Endothelial cell of umbilical vein (primary cell): ENCODE results near the gene TRAPPC2L. TPM values are rescaled to one million over a fixed set of nuclear protein-coding genes. Genes with fewer than 3 reads are reported as not detected.

Source experiments
- BruUV-seq: library from RNA; stranded (reverse); fragments of 400-500 nt; replicated peaks from 2 replicates; lab custom pipeline; 2021; lab: Mats Ljungman, UMichigan
- CTCF ChIA-PET: fragments of 300-600, 350-600 bp; sonication (Branson Sonifier 250); formaldehyde crosslinking; loops from one replicate; lab custom pipeline; 2021; ENCODE audit warnings: antibody characterized with exemption, inconsistent platforms; lab: Charles Lee
- POLR2A ChIA-PET: fragments of 300-600, 350-600 bp; sonication (Branson Sonifier 250); formaldehyde crosslinking; loops from one replicate; lab custom pipeline; 2021; ENCODE audit warnings: antibody characterized with exemption, inconsistent platforms; lab: Charles Lee
- DNase-seq: peaks from one replicate; pipeline ENCODE4 v3.0.0-alpha.2; 2011; ENCODE audit warnings: low read depth, low spot score
- FAIRE-seq: peaks from 2 replicates; lab custom pipeline; 2011; peaks lifted over from hg19 to GRCh38; lab: Jason Lieb, UNC
- H2AFZ ChIP-seq: 2 replicates; pipeline ENCODE4 v1.6.0; 2012; ENCODE audit warnings: low read depth, low read length, control low read depth, inconsistent platforms
- H3K27ac ChIP-seq: 2 replicates; pipeline ENCODE4 v1.5.1; 2011; ENCODE audit warnings: low read depth, mild to moderate bottlenecking, control low read depth, low read length, moderate library complexity; ENCODE audit not compliant: insufficient read depth
- H3K27me3 ChIP-seq, 2 experiments: 2 replicates each; pipeline versions ENCODE4 v1.6.0 to v1.6.1; 2011; ENCODE audit warnings: low read length in 2 of 2, mixed read lengths in 1 of 2; ENCODE audit not compliant: control insufficient read depth in 2 of 2, insufficient read depth in 2 of 2
- H3K36me3 ChIP-seq, 2 experiments: 2 replicates in 1 of 2; 3 replicates in 1 of 2; pipeline ENCODE4 v1.5.1; 2011; ENCODE audit warnings: low read length in 2 of 2, mild to moderate bottlenecking in 1 of 2, moderate library complexity in 1 of 2; ENCODE audit not compliant: control insufficient read depth in 2 of 2, insufficient read depth in 2 of 2; ENCODE audit errors: extremely low read depth in 1 of 2
- H3K4me1 ChIP-seq: 3 replicates; pipeline ENCODE4 v1.5.1; 2011; ENCODE audit warnings: mild to moderate bottlenecking, low read length; ENCODE audit not compliant: control insufficient read depth, insufficient read depth; ENCODE audit errors: extremely low read depth
- H3K4me2 ChIP-seq: 2 replicates; pipeline ENCODE4 v1.6.1; 2011; ENCODE audit warnings: low read length, control low read depth, mixed read lengths; ENCODE audit not compliant: insufficient read depth
- H3K4me3 ChIP-seq, 3 experiments: fragments of 200-600 bp in 1 of 3; sonication (generic), shearing (Covaris generic) in 1 of 3; replicated peaks in 1 of 3; 2 replicates each; pipeline ENCODE4 v1.5.1; 2011 to 2016; ENCODE audit warnings: control low read depth in 3 of 3, low read length in 3 of 3, mild to moderate bottlenecking in 2 of 3, inconsistent platforms in 1 of 3, low read depth in 1 of 3, moderate library complexity in 1 of 3; ENCODE audit not compliant: insufficient read depth in 1 of 3
- H3K79me2 ChIP-seq: 2 replicates; pipeline ENCODE4 v1.6.0; 2012; ENCODE audit warnings: low read length, inconsistent platforms; ENCODE audit not compliant: control insufficient read depth, insufficient read depth
- H3K9ac ChIP-seq: replicated peaks from 2 replicates; pipeline ENCODE3; 2011; ENCODE audit warnings: low read length, control low read depth; ENCODE audit not compliant: insufficient read depth; ENCODE audit errors: extremely low read depth
- H3K9me1 ChIP-seq: replicated peaks from 3 replicates; pipeline ENCODE4 v1.6.0; 2011; ENCODE audit warnings: mild to moderate bottlenecking, low read length; ENCODE audit not compliant: control insufficient read depth, insufficient read depth; ENCODE audit errors: extremely low read depth
- H3K9me3 ChIP-seq: replicated peaks from 2 replicates; pipeline ENCODE4 v1.5.1; 2012; ENCODE audit warnings: low read length, inconsistent platforms; ENCODE audit not compliant: control insufficient read depth, insufficient read depth
- H4K20me1 ChIP-seq: replicated peaks from 2 replicates; pipeline ENCODE3; 2011; ENCODE audit warnings: mild to moderate bottlenecking, low read length; ENCODE audit not compliant: control insufficient read depth, insufficient read depth; ENCODE audit errors: extremely low read depth
- CTCF ChIP-seq, 2 donors: IDR thresholded peaks; 1 replicate in 1 of 2; 2 replicates in 1 of 2; pipeline ENCODE4 v1.5.1; 2011; ENCODE audit warnings: low read length in 2 of 2, mild to moderate bottlenecking in 2 of 2, moderate library complexity in 2 of 2, control low read depth in 1 of 2, inconsistent platforms in 1 of 2, low read depth in 1 of 2; ENCODE audit not compliant: insufficient read depth in 1 of 2; ENCODE audit errors: extremely low read depth in 1 of 2
- EZH2 ChIP-seq: IDR thresholded peaks from 2 replicates; pipeline ENCODE4 v1.6.1; 2012; ENCODE audit warnings: borderline replicate concordance, low read depth, mild to moderate bottlenecking, moderate library complexity, low read length, inconsistent platforms; ENCODE audit not compliant: severe bottlenecking
- FOS ChIP-seq: IDR thresholded peaks from 2 replicates; pipeline ENCODE4 v1.6.1; 2011; ENCODE audit warnings: mild to moderate bottlenecking, low read length, moderate library complexity, borderline replicate concordance; ENCODE audit not compliant: insufficient read depth
- GATA2 ChIP-seq: IDR thresholded peaks from 2 replicates; pipeline ENCODE4 v1.7.0; 2011; ENCODE audit warnings: low read depth, mild to moderate bottlenecking, moderate library complexity, mixed read lengths, low read length; ENCODE audit not compliant: insufficient read length, insufficient read depth
- JUN ChIP-seq: IDR thresholded peaks from 2 replicates; pipeline ENCODE4 v1.6.1; 2011; ENCODE audit warnings: borderline replicate concordance, low read depth; ENCODE audit not compliant: insufficient read length, insufficient read depth
- MAX ChIP-seq: IDR thresholded peaks from 2 replicates; pipeline ENCODE4 v1.6.1; 2011; ENCODE audit not compliant: insufficient read depth, insufficient read length
- MYC ChIP-seq: IDR thresholded peaks from one replicate; pipeline ENCODE4 v1.6.1; 2011; ENCODE audit warnings: mild to moderate bottlenecking, low read depth, low read length
- POLR2A ChIP-seq: IDR thresholded peaks from 2 replicates; pipeline ENCODE4 v1.6.1; 2012; ENCODE audit warnings: low read depth, mild to moderate bottlenecking, control low read depth, low read length
- POLR2AphosphoS5 ChIP-seq: IDR thresholded peaks from 2 replicates; pipeline ENCODE4 v1.6.1; 2012; ENCODE audit warnings: low read depth, mild to moderate bottlenecking, control low read depth, low read length, moderate library complexity; ENCODE audit not compliant: insufficient read depth
- dilution Hi-C: fragments of 300-500 bp; cut with MboI; formaldehyde crosslinking; loops from one replicate; pipeline ENCODE4 v1.15.0; 2019; ENCODE audit warnings: low sequenced_read_pairs; ENCODE audit not compliant: extremely low pct_ligation_motif_present
- intact Hi-C: fragments of 100-400 bp; cut with micrococcal nuclease; formaldehyde crosslinking; loops from one replicate; pipeline ENCODE4 v1.10.0; 2022
- polyA plus RNA-seq, 4 experiments: library from polyadenylated mRNA; depleted of rRNA in 3 of 4; stranded (reverse) in 3 of 4; unstranded in 1 of 4; fragments of >200 nt; gene quantifications; 2 replicates each; pipeline versions ENCODE4 v1.2.1 to v1.2.3, GENCODE V29; 2011 to 2012; ENCODE audit warnings: missing spikeins in 1 of 4
- total RNA-seq: library from RNA; stranded (reverse); gene quantifications from 2 replicates; pipeline ENCODE4 v1.2.3, GENCODE V29; 2021

The TRAPPC2L gene
- total and polyA plus RNA-seq, 2 donors (not counting 3 experiments of a cell fraction or from before 2014, with no cell fraction given) = 61.9 to 131 TPM

GRCh38 chr16:88839026-88839529, 17.8 kb upstream of the TRAPPC2L start:
- Histone ChIP-seq H3K9ac (no peak overlapping the region), H3K36me3 (peaks cover 0 to 13% of the 10 kb centered on the region in 2 experiments), H3K4me3 (no peak overlapping the region), H3K4me1 (no peaks in the 10 kb centered on the region), H3K9me1 (no peaks in the 10 kb centered on the region), H4K20me1 (no peaks in the 10 kb centered on the region), H3K9me3 (no peaks in the 10 kb centered on the region), H3K27ac (no peak overlapping the region), H3K4me2 (no peak overlapping the region), H3K27me3 (no peaks in the 10 kb centered on the region), H2AFZ (no peak overlapping the region), H3K79me2 (no peaks in the 10 kb centered on the region)
- POLR2A ChIA-PET = no interaction called here
- FAIRE-seq = no peak
- CTCF ChIA-PET = interaction anchor here (1.3 kb wide), 1 partner anchor 18 kb away, joined by 3 read pairs; the partner anchor contains the start of gene TRAPPC2L
- no TSS peak for BruUV-seq
- no peak for DNase-seq
- dilution Hi-C loops (no loop called here), intact Hi-C loops (no loop called here)
- TF ChIP-seq JUN (no peak), CTCF (IDR thresholded peaks at IDR 0.05; ENCODE audit: extremely low read depth in 1 of 2, insufficient read depth in 1 of 2, low read depth in 1 of 2, low read length in 2 of 2) (no peak), FOS (no peak), MYC (no peak), POLR2A (no peak), GATA2 (no peak), MAX (no peak), EZH2 (no peak), POLR2AphosphoS5 (no peak)
